NCI-H1436 (cell line): Measurements from ENCODE around the gene ZNF766.
"Not testable (repeated sequence)": the region's sequence is repeated elsewhere in the genome, so short reads cannot be mapped to it uniquely, and the experiment has no call there.

Experiments
- DNase-seq: peaks from one replicate; lab custom pipeline; 2025; lab: John Stamatoyannopoulos, UW

Gene ZNF766

DNA sequence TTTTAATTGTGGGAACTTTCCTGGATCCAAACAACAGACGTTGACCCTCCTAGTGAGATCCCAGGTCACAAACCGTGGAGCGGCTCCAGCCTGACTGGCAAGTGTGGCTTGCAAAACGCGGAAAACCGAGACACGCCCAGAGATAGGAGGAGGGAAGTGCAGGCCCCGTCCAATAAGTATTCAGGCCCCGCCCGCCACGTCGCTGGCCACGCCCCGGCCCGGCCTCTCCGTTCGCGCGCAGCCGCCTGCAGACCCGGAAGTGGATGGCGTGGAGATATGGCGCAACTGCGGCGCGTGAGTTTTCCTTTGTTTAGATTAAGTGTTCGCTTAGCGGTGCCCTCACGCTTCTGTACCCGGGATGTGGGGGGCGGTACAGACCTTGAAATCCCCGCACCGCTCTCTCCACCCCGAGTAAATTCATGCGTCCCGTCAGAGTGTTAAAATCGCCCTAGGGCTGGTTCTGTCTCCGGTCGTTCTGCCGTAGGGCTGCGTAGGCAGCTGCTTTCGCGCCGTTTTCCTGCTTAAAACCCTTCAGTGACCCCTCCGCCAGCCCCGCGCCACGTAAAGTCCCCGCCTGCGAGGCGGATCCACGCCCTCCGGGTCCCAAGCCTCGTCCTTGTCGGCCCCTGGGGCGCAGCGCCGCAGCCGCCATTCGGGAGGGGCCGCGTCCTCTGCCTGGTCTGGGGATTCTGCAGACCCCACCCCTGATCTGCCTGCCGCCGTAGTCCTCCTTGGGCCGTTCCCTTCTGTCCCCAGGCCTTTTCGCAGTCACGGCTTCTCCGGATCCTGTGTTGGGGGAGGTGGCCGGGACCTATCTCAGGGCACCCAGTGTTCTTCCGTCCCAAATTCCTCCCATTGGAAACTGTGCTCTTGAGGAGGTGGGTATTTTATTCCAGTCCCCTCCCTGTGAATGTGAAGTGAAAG, at the start of gene ZNF766:
ZNF766 (plus strand) TSS at position 250 of the 924 bp plus-strand sequence; CDS start at position 277, 27 bp downstream.
- peak; percentile 97 for DNase-seq

DNA sequence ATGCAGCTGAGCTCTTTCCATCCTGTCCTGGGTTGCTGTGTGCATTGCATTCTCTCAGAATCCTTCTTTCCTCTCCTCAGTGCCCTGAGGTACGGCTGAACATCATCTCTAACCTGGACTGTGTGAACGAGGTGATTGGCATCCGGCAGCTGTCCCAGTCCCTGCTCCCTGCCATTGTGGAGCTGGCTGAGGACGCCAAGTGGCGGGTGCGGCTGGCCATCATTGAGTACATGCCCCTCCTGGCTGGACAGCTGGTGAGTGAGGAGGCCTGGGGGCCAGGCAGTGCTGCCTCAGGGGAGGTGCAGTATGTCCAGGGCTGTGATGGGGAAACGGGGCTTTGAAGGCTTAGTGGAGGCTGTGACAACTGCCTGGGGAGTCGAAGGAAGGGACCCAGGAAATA, 49.8 kb upstream of the ZNF766 start:
- DNase-seq = no peak

DNA sequence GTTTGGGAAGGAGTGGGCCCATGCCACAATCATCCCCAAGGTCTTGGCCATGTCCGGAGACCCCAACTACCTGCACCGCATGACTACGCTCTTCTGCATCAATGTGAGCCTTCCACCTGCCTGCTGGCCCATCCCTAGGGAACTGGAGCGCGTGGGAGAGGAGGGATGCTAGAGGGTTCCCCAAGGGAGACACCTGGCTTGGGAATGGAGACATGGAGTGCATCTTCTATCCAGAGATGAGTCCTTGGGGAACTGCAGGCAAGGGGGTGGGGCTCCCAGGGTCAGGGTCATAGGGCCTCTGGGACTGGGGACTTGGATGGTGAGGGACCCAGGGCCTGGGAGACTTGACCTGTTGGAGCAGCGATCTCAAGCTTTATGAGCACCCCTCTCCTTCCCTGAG, 48.4 kb upstream of the ZNF766 start:
- DNase-seq = no peak

DNA sequence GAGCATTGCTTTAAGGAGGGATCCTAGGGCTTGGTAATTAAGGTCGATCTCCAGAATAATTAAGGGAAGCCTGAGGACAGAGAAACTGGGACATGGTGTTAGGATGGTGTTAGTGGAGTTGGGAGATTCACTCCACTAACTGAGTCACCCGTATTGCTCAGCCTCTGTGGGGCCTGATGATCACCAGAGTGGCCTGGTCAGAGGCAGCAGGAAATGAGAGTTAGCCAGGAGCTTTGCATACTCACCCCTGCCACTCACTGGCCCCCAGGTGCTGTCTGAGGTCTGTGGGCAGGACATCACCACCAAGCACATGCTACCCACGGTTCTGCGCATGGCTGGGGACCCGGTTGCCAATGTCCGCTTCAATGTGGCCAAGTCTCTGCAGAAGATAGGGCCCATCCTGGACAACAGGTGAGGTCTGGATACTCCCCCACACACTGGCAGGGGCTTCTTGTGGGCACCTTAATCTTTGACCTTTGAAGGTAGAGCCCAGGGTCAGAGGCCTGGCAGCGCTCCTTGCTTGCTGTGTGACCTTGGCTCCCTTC, 47.5 kb upstream of the ZNF766 start:
- DNase-seq = no peak

DNA sequence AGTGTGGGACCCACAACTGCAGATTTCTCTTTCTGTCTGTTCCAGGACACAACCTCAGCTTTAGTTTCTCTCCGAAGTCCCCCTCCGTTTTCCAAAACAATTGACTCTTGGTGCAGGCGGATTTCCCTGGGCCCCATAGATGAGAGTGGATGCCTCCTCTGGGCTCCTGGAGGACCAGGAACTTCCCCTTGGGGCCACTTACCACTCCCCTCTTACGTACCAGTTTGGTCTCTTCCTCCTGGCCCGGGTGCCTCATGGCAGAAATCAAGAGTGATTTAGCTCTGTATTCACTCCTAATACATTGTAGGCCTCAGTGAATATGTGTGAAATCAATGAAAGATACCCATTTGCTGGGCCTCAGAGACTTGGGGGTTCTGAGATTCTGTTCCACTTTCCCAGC, 45.2 kb upstream of the ZNF766 start:
- no peak for DNase-seq

DNA sequence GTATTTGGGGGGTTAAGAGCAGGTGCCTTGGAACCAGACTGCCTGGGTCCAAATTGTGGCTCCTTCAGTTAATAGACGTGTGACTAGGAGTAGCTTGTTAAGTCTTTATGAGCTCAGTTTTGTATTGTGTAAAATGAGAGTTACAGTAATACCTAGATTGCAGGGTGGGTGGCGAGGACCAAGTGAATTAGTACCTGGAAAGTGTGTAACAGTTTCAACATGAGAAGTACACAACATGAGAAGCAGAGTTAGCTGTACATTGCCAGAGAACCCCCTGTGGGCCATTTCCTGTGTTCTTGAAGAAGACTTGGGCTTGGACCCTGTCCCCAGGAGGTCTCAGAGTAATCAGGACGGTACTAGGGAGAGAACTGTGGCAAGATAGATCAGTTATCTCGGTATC, 42.7 kb upstream of the ZNF766 start:
- DNase-seq = no peak

DNA sequence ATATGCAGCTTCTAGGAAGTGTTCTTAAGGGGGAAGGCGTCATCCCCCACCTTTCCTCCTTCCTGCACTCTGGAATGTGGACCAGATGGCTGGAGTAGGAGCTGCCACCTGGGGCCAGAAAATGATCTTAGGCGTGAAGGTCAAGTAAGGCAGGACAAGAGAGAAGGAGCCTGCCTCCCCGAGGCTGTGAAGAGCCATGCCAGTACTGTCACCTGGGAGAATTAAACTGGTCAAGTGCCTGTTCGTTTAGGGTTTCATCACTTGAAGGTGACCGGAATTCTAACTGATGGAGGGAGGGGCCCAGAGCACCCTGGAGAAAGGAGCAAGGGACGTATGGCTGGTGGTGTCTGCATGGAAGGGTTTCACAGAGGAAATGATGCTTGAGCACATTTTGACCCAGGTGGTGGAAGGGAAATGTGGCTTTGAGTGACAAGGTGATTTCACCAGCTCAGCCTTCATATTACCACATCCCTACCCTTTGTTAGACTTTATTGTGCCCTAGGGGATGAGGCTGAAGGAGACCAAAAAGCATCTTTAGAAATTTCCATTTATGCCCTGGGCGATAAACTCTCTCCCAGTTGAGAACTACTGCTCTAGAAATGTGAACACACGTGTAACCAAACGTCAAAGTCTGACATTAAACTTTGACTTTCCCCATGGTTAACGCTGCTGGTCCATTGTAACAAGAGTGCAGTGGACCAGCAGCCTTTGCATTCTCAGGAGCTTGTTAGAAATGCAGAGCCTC, 42.0 kb upstream of the ZNF766 start:
- no peak for DNase-seq

DNA sequence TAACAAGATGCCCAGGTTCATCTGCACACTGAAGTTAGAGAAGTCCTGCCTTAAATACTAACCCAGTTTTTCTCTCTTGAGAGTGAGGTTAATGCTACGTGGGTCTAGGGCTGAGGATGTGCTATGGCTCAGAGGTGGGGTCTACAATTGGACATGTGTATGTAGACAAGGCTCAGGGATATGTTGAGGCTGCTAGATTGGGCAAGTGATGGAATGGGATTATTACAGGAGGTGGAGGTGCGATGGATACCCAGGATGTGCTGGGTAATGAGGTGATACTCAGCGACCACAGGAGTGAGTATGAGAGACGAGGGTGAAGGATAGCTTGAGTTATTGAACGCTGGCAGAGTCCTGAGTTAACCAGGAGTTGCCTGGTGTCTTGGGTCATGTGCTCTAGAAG, 41.4 kb upstream of the ZNF766 start:
- no peak for DNase-seq

DNA sequence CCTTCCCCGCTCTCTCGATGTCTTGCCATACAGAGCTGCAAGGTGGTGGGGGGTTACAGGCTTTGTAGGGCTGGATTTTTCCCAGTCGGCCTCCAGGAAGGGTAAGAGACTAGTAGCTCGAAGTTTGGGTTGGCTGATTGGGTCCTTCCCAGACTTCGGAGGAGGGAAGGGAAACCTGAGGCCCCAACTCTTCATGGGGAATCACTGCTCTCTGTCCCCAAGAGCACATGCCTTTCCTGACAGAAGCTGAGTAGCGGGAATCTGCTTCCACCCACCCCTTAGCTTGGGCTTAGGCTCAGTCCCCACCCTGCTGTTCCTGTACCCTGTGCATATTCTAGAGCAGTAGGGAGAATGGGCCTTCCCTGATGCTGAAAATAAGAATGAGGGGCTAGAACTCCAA, 39.9 kb upstream of the ZNF766 start:
- no peak for DNase-seq

DNA sequence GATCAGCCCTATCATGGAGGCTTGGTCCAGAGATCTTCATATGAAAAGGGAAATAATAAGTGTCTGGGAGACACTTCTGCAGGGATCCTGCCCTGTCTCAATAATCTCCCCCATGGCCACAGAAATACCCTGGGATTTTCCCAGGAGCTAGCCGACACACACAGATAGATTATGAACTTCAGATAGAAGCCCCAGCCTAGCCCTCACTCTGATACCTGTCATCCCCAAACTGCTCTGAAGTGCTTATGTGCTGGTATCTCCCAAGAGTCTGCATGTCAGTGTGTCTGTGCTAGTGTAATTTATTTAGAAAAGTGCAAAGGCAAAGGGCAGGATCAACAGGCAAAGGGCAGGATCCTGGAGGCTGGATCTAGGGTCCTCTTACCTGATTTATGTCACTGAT, 38.7 kb upstream of the ZNF766 start:
- DNase-seq = no peak

DNA sequence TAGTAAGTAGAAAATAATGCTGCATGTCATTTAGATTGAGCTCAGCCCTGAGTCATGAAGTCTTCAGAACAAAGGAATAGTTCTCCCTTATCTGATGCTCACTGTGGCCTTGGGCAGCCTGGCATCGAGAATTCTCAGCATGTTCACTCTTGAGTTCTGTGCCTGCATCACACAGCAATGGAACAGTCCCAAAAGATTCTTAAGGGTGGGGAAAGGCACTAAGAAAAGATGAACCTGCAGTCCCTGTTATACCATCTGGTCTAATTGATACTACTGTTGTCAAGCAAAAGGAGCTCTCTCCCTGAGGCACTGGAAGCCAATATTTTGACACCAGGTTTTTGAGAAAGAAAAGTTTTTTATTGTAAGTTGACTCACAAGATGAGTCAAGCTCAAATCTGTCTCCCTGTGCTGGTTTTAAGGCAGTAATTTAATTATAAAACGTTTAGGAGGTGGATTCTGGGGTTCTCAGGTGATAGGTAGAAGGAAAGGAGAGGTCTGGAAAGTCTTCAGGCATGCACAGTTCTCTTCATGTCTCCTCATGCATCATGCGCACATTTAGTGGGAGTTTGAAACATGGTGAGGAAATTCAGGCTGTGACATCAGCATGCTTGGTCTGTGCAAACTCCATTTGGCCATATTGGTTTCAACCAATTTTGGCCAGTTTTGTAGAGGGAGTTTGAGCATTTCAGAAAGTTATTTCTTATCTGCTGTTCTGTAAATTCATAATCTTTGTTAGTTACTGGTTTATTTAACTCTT, 38.1 kb upstream of the ZNF766 start:
- no peak for DNase-seq

DNA sequence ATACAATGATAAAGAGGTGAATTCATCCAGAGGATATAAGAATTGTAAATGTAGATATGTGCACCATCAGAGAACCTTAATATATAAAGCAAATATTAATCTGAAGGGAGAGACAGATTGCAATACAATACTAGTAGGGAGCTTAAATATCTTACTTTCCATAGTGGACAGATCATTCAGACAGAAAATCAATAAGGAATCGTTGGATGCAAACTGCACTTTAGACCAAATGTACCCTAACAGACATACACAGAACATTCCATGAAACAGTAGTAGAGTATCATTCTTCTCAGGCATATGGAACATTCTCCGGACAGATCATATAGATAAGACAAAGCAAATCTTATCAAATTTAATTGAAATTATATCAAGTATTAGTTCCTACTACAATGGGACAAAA, 35.0 kb upstream of the ZNF766 start:
- DNase-seq = no peak

DNA sequence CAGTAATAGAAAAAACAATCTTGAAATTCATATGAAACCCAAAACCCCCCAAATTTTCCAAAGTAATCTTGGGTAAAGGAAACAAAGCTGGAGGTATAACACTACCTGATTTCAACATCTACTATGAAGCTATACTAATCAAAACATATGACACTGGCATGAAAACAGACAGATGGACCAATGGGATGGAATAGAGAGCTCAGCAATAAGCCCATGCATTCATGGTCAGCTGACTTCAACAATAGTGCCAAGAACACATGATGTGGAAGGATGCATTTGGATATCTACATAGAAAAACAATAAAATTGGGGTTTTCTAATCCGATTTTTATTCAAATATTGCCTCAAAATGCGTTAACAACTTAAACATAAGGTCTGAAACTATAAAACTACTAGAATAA, 32.2 kb upstream of the ZNF766 start:
- DNase-seq = no peak

DNA sequence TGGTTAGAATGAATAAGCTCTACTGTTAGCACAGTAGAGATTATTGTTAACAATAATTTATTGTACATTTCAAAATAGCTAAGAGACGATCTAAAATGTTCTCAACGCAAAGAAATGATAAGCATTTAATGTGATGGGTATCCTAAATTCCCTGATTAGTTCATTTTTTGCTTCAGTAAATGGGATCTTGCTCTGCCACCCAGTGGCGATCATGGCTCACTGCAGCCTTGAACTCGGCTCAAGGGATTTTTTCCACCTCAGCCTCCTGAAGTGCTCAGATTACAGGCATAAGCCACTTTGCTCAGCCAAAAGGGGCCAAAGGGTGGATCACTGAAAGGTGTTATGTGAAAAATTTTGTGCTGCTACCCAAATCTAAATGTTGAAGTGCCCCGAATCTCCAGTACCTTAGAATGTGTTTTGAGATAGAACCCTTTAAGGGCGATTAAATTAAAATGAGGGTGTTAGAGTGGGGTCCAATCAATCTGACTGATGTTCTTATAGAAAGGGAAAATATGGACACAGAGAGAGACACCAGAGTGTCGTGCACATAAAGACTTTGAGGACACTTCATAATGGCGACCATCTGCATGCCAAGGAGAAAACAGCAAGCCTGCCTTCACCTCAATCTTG, 31.5 kb upstream of the ZNF766 start:
- DNase-seq = peak; percentile 45

DNA sequence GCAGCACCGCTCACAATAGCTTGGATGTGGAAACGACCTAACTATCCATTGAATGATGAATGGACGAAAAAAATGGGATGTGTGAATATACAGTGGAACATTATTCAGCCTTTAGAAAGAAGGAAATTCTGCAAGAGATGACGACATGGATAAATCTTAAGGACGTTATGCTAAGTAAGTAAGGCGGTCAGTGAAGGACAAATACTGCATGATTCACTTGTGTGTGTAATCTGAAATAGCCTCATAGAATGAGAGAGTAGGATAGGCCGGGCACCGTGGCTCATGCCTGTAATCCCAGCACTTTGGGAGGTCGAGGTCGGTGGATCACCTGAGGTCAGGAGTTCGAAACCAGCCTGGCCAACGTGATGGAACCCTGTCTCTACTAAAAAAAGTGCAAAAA, 25.4 kb upstream of the ZNF766 start:
- no peak for DNase-seq

DNA sequence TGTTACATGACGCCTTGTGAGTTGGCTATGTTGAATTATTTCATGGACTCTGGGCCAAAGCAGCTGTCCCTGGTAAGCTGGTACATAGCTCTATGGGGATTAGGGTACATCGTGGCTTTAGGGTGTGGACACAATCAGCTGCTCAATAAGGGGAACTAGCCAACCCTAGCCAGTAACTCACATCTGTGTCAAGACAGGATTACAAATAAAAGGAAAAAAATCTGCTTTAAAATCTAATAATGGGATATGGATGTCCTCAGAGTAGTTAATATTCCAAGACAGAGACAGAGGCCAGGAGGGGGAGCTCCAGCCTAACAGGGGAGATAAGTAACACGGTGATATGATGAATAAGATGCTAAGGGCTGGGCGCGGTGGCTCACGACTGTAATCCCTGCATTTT, 21.1 kb upstream of the ZNF766 start:
- DNase-seq = peak; percentile 59

DNA sequence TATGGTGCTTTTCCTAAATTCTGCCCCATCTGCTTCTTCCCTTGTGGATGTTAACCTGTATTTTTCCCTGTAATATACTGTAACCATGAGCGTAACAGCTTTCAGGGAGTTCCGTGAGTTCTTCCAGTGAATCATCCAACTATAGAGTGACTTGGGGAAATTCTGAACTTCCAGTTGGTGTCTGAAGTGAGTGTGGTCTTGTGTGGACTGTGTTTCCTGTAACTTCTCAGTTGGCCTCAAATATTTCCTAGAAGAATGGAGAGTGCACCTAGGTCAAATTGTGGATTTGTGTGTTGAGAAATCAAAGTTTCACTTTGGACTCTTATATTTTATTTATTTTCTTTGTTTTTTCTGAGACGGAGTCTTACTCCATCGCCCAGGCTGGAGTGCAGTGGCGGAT, 11.0 kb upstream of the ZNF766 start:
- DNase-seq = no peak

DNA sequence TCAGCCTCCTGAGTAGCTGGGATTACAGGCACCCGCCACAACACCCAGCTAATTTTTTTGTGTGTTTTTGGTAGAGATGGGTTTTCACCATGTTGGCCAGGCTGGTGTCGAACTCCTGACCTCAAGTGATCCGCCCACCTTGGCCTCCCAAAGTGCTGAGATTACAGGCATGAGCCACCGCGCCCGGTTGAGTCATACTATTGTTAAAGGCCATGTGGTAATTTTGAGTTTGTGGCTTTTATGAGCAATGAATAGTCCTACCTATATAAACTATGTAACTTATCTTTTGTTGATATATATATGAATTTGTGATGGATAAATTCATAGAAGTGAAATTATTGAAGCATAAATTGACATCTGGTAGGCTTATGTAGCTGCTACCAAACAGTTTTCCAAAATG, 3.8 kb upstream of the ZNF766 start:
- not testable (repeated sequence) for DNase-seq

DNA sequence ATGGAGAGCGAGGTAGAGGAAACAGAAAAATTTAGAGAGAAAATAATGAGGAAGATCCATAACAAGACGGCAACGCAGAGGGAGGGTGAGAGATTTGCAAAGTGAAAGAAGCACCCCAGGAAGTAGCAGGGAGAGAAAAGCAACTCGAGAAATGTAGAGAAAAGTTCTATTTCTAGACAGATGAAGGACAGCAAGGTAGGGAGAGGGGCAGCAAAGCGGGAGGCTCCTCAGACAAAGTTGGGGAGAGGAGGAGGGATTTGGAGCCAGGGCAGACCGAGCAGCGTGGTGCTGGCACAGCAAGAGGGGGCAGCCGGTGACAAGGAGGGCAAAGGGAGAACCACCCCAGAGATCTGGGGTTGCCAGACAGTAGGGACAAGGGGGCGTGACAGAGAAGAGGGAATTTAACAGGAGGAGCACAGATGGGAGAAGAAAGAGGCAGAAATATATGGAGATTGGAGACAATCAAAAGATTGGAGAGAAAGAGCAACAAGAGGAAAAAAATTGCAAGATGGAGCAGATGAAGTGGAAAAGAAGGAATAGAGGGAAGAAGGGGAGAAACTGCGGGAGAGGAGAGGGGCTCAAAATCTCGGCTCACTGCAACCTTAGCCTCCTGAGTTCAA, 989 bp downstream of the ZNF766 start:
- DNase-seq = peak; percentile 12

DNA sequence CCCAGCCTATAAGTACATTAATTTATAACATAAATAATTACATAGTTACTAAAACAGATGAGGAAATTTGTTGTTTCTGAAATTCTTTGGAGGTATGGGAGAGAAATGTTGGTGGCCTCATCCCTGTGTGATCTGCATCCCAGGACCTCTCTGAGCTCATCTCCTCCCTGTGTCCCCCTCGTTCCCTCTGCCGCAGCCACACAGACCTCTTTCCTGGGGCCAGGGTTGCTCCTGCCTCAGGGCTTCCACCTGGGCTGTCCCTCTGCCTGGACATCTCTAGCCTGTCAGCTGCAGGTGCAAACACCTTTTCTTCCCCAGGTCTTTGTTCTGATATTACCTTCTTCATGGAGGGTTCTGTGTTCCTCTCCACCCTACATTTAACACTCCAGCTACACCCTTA, 3.9 kb downstream of the ZNF766 start:
- no peak for DNase-seq

DNA sequence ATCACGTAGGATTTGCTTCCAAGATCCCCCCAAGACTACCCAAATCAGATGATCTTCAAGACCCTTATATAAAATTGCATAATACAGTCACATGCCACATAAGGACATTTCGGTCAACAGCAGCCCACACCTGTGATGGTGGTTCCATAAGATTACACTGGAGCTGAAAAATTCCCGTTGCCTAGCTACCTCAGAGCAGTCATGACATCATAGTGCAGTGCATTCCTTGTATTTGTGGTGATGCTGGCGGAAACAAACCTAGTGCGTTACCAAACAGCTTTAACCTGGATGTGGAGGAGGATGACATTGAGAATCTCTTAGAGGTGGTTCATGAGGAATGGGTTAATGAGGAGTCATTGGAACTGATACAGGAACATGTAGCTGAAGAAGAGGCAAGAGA, 4.8 kb downstream of the ZNF766 start:
- DNase-seq = no peak
